HG02763 (cell line): Measurements from ENCODE around the gene NHLH2.

Experiments used
- ATAC-seq: cut with Tn5 transposase; IDR thresholded peaks from one replicate; pipeline ENCODE4 v1.9.1; 2021; ENCODE audit warnings: mild to moderate bottlenecking, moderate library complexity; ENCODE audit not compliant: unreplicated experiment

NHLH2 gene

GRCh38 chr1:115805597-115805996, 35.3 kb downstream of the NHLH2 start:
- no peak for ATAC-seq

GRCh38 chr1:115802416-115802815, 38.5 kb downstream of the NHLH2 start:
- ATAC-seq = no peak

- no peak for ATAC-seq
Measured at GRCh38 chr1:115797486-115797885, 43.4 kb downstream of the NHLH2 start.

- ATAC-seq = no peak
Measured at GRCh38 chr1:115796897-115797296, 44.0 kb downstream of the NHLH2 start.

GRCh38 chr1:115796036-115796435, 44.9 kb downstream of the NHLH2 start:
- ATAC-seq = no peak

GRCh38 chr1:115794976-115795639, 45.8 kb downstream of the NHLH2 start:
- no peak for ATAC-seq

GRCh38 chr1:115793162-115793561, 47.8 kb downstream of the NHLH2 start:
- no peak for ATAC-seq

- no peak for ATAC-seq
Measured at GRCh38 chr1:115791816-115792215, 49.1 kb downstream of the NHLH2 start.

GRCh38 chr1:115790846-115791245, 50.1 kb downstream of the NHLH2 start:
- ATAC-seq = no peak

- ATAC-seq = no peak
Measured at GRCh38 chr1:115790356-115790755, 50.6 kb downstream of the NHLH2 start.
